Activated CD4-positive, alpha-beta T cell treated with anti-CD3 and anti-CD28 coated beads for 36 hours (primary cell): ENCODE data around the gene ECEL1. TPM values are rescaled to one million over a fixed set of nuclear protein-coding genes. Genes with fewer than 3 reads are reported as not detected.

ENCODE experiments used
- ATAC-seq: fragments of 200-7000 bp; cut with Tn5 transposase; one replicate; pipeline ENCODE4 v1.10.0; 2021; ENCODE audit warnings: mild to moderate bottlenecking, moderate library complexity
- CTCF ChIA-PET: fragments of 350-600 bp; sonication (Branson Sonifier 250); formaldehyde crosslinking; loops from one replicate; lab custom pipeline; 2021; ENCODE audit warnings: antibody characterized with exemption; lab: Charles Lee
- POLR2A ChIA-PET: fragments of 350-600 bp; sonication (Branson Sonifier 250); formaldehyde crosslinking; loops from one replicate; lab custom pipeline; 2021; ENCODE audit warnings: antibody characterized with exemption, inconsistent platforms; lab: Charles Lee
- DNase-seq: peaks from one replicate; pipeline ENCODE4 v3.0.0-alpha.2; 2020
- H3K27ac Mint-ChIP-seq: one replicate; pipeline ENCODE4 v1.8.0; 2021; ENCODE audit warnings: mixed read lengths
- H3K27me3 Mint-ChIP-seq: one replicate; pipeline ENCODE4 v1.8.0; 2021; ENCODE audit warnings: mixed read lengths
- H3K36me3 Mint-ChIP-seq: one replicate; pipeline ENCODE4 v1.8.0; 2021; ENCODE audit warnings: low read depth, mixed read lengths
- H3K4me1 Mint-ChIP-seq: one replicate; pipeline ENCODE4 v1.8.0; 2021; ENCODE audit warnings: mixed read lengths
- H3K4me3 Mint-ChIP-seq: one replicate; pipeline ENCODE4 v1.8.0; 2021; ENCODE audit warnings: mild to moderate bottlenecking, moderate library complexity, mixed read lengths
- H3K9me3 Mint-ChIP-seq: one replicate; pipeline ENCODE4 v1.8.0; 2021; ENCODE audit warnings: low read depth, mixed read lengths
- intact Hi-C, 2 experiments: fragments of 100-400 bp; cut with DNase I in 1 of 2; cut with micrococcal nuclease in 1 of 2; formaldehyde crosslinking; loops; one replicate each; pipeline versions ENCODE4 v1.14.2 to v1.15.1; 2022 to 2024; cut with DNase I, micrococcal nuclease
- total RNA-seq, 2 experiments: library from RNA; stranded (reverse); gene quantifications; one replicate each; pipeline ENCODE4 v1.2.3, GENCODE V29; 2021

Gene ECEL1
- total RNA-seq, 2 experiments from 2014 or later = 0.19 to 0.23 TPM

DNA sequence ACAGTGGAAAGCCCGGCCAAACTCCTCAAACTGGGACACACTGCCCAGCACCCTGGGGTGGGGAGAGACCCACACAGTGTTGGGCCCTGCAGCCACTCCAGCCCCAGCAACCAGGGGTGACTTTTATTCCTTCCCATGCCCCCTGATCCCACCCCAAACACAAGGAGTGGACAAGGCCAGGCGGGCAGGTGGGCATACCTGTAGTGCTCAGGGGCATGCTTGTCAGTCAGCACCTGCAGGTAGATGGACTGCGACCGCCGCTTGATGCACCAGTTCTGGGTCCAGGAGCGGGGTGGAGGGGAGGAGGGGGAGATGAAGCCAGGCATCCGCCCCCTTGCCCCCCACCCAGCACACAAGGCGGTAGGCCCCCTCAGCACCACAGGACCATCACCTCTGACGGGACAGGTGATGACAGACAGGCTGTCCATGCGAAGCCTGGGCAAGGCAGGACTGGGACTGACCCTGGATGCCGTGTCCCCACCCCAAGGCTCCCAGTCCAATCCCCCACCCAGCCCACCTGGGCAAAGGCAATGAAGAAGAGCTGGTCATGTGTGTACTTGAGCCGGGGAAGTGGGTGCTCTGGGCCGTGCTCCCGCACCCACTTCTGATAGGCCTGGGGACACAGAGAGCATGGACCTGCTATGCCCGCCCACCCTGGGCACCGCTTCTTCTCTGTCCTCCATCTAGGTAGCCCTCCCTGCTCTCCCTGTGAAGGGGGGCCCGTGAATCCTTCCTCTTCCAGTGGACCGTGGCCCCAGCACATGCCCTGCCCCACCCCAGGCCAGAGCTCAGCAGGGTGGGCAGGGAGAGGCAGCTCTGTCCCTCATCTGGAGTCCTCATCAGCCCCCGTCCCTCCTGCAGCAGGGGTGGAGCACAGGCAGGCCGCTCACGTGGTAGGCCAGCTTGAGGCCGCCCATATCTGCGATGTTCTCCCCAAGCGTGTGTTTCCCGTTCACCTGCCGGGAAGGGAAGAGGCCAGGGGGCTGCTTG is 7.1 kb downstream of the ECEL1 start:
- intact Hi-C loops = no loop called here
- ChIA-PET POLR2A (no interaction called here), CTCF (no interaction called here)
- H3K9me3 Mint-ChIP-seq = no peaks in the 10 kb centered on the region
- ATAC-seq (no peak), DNase-seq (no peak)
- peaks cover 3% of the 10 kb centered on the region for H3K4me1 Mint-ChIP-seq
- H3K4me3 Mint-ChIP-seq = no peak overlapping the region
- H3K36me3 Mint-ChIP-seq = no peaks in the 10 kb centered on the region
- H3K27me3 Mint-ChIP-seq = peaks cover 13% of the 10 kb centered on the region
- H3K27ac Mint-ChIP-seq = no peak overlapping the region

DNA sequence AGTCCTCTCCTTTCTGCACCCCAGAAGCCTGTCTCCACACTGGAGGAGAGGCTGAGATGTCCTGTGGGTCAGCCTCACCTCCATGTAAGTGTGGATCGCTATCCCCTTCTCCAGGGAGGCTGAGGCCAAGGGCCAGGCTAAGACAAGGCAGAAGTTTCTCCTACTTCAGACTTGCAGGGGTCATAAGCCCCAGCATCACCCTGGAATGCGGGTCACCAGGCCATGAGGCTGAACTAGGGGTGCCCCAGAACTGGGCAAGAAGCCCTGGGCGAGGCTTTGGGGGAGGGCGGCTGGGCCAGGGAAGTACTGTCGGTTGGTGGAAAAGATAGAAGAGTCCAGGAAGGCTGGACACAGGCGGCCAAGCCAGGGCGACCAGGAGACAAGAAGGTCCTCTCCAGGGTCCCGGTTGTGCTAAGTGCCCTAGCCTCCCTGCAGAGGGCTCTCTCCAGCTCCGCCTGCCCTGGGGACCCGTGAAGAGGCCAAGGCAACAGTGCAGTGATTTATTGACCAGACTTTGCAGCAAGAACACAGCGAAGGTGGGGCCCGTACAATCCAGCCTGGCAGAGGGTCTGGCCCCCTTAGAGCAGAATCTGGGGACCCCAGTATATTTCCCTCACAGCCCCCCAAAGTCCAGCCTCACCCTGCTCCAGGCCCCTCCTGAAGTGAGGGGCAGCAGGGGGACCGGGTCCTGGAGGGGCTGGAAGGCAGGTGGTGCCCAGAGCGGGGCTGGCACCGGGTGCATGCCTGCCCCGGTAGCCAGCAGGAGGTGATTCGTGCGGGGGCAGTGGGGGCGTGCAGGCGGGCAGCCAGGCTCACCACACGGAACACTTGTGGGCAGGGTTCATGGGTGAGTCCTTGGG is 8.1 kb downstream of the ECEL1 start:
- H3K36me3 Mint-ChIP-seq = no peaks in the 10 kb centered on the region
- H3K27ac Mint-ChIP-seq = no peak overlapping the region
- H3K9me3 Mint-ChIP-seq = no peaks in the 10 kb centered on the region
- CTCF ChIA-PET = no interaction called here
- H3K4me3 Mint-ChIP-seq = no peak overlapping the region
- no peak for ATAC-seq
- H3K4me1 Mint-ChIP-seq = no peaks in the 10 kb centered on the region
- H3K27me3 Mint-ChIP-seq = peaks cover 9% of the 10 kb centered on the region
- POLR2A ChIA-PET = no interaction called here
- no peak for DNase-seq
- intact Hi-C loops = no loop called here

DNA sequence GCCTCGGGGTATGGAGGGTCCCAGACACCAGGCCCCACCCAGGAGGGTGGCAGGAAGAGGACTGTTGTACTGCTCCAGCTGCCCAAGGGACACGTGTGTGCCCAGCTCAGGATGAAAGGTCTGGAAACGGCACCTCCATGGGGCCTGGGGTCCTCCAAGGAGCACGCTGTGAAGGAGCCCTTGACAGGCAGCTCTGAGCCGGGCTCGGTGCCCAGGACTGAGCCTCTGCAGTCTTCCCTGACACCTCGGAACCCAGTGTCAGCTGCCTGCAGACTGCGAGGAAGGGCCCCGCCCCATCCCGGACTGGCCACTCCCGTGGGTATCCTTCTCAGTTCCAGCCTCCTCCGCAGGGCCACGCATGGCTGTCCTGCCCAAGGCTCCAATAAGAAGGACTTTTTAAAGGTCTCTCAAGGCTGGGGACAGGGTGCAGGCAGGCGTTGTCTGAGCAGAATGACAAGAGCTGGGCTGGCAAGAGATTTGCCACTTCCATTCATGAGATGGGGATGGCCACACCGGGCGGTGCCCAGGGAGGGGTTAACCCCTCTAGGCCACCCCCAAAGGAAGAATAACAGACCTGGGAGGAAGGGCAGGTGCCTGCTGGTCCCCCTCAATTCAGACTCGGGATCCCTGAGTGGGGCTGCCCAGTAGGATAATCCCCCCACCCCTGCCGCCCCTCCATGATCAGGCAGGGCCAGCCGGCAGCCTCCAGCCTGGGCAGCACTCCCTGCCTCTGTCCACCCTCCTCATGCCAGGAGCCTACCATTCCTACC is 8.9 kb downstream of the ECEL1 start:
- CTCF ChIA-PET = no interaction called here
- Mint-ChIP-seq H3K36me3 (no peaks in the 10 kb centered on the region), H3K9me3 (no peaks in the 10 kb centered on the region), H3K27me3 (peaks cover 6% of the 10 kb centered on the region), H3K4me1 (no peaks in the 10 kb centered on the region), H3K27ac (no peak overlapping the region), H3K4me3 (no peak overlapping the region)
- intact Hi-C loops = no loop called here
- DNase-seq (no peak), ATAC-seq (no peak)
- POLR2A ChIA-PET = no interaction called here

DNA sequence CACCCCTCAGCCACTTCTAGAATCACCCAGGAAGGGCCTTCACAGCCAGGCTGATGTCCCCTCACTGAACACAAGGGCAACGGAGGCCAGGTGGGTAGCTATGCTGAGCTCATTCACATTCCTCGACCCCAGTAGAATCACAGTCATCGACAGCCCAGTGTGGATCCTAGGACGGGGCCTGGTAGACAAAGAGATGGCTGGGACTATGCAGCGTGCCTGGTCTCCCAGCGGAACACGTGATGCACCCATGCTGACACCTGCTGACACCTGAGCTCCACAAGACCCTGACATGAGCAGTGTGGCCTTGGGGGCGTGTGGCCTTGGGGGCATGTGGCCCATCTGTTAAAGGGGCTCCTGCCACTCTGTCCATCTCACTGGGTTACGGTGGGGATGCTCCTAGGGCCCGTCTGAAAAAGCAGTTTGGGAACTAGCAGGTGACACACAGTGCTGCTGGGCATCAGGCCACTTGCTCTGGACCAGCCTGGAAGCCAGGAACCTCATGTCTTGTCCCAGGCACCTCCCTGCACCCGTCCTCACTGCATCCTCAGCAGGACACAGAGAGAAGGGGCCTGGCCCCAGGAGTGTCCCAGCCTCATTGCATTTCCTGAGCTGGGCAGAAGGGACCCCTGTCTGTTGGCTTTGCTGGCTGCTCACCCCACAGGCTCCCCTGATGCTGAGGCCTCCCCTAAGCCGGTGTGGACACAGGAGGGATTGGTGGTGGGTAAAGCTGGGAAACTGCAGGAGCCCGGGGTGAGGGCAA is 9.7 kb downstream of the ECEL1 start:
- no peak overlapping the region for H3K27ac Mint-ChIP-seq
- ChIA-PET CTCF (no interaction called here), POLR2A (no interaction called here)
- ATAC-seq (no peak), DNase-seq (no peak)
- intact Hi-C loops = no loop called here
- H3K4me3 Mint-ChIP-seq = no peak overlapping the region
- H3K4me1 Mint-ChIP-seq = no peaks in the 10 kb centered on the region
- H3K27me3 Mint-ChIP-seq = peaks cover 6% of the 10 kb centered on the region
- H3K36me3 Mint-ChIP-seq = no peaks in the 10 kb centered on the region
- H3K9me3 Mint-ChIP-seq = peaks cover under 1% of the 10 kb centered on the region

DNA sequence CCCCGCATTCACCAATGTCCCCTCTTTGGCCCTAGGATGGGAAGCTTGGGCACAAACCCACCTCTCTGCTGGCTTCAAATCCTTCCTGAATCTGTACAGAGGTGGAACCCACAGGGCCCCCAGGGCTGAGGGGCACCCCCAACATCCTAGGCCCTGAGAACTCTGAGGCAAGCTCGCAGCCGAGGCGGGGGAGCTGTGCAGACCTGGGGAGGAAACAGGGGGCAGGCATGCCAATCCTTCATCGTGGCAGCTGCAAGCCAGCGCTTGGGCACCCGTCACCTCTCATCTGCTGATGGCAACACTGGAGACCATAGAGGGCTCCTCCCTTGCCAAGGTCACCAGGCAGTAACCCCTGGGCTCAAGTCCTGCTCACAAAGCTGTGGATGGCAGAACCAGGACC is 10.8 kb downstream of the ECEL1 start:
- intact Hi-C loops = no loop called here
- ATAC-seq = no peak
- CTCF ChIA-PET = interaction anchor here (0.6 kb wide), 3 partner anchors 208 to 627 kb away, joined by 3 read pairs; no protein-coding TSS in a partner anchor
- Mint-ChIP-seq H3K36me3 (no peaks in the 10 kb centered on the region), H3K9me3 (peaks cover 10% of the 10 kb centered on the region), H3K27me3 (peaks cover 16% of the 10 kb centered on the region), H3K4me3 (no peak overlapping the region), H3K4me1 (no peaks in the 10 kb centered on the region), H3K27ac (no peak overlapping the region)
- no peak for DNase-seq
- POLR2A ChIA-PET = no interaction called here

DNA sequence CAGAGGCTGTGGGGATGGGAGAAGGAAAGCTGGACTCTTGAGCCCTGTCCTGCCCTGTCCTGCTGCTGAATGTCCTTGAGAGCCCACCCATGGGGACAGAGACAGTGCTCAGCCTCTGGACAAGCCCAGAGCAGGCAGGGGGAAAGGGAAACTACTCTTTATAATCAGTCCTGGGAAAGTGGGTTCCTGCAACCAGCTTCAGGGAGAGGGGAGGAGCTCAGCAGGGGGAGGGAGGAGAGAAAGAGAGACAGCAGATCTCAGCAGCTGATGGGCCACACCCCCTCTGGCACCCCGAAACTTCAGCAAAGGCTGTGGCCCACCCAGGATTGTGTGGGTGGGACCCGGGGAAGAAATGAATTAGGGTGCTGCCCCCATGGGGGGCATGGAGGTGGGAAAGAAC is 11.6 kb downstream of the ECEL1 start:
- CTCF ChIA-PET = interaction anchor here (0.8 to 0.9 kb wide), 2 partner anchors 9 to 35 kb away, joined by 4 to 5 read pairs; no protein-coding TSS in a partner anchor
- intact Hi-C loops = no loop called here

DNA sequence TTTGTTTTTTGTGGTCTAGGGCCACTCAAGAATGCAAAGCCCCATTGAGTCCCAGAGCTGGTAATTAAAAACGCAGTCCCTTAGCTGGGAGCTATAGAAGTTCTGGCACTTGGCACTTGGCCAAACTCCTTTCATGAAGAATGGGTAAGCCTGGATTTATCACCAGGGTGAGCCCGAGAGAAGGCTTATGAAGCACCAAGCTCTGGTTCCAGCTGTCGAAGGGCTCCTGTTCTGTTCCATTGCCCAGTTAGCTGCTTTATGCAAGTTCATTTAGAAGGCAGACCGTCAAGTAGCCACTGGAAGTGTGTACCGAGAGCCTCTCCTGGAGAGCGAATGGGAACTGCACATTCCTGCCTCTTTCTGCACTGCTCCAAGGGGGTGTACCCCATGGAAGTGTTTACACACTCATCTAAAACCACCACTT is 14.2 kb downstream of the ECEL1 start:
- intact Hi-C loops = no loop called here
- Mint-ChIP-seq H3K9me3 (peaks cover 13% of the 10 kb centered on the region), H3K36me3 (no peaks in the 10 kb centered on the region), H3K4me1 (no peaks in the 10 kb centered on the region), H3K4me3 (no peak overlapping the region), H3K27me3 (peaks cover 28% of the 10 kb centered on the region), H3K27ac (no peak overlapping the region)
- ChIA-PET CTCF (no interaction called here), POLR2A (no interaction called here)
- ATAC-seq (no peak), DNase-seq (no peak)

More for the DNA sequence above, 11.6 kb downstream of the ECEL1 start:
- peaks cover 13% of the 10 kb centered on the region for H3K9me3 Mint-ChIP-seq
- DNase-seq = no peak
- H3K4me1 Mint-ChIP-seq = no peaks in the 10 kb centered on the region
- H3K27me3 Mint-ChIP-seq = peaks cover 21% of the 10 kb centered on the region
- ATAC-seq = no peak
- H3K4me3 Mint-ChIP-seq = no peak overlapping the region
- H3K36me3 Mint-ChIP-seq = no peaks in the 10 kb centered on the region
- no peak overlapping the region for H3K27ac Mint-ChIP-seq
- POLR2A ChIA-PET = no interaction called here

DNA sequence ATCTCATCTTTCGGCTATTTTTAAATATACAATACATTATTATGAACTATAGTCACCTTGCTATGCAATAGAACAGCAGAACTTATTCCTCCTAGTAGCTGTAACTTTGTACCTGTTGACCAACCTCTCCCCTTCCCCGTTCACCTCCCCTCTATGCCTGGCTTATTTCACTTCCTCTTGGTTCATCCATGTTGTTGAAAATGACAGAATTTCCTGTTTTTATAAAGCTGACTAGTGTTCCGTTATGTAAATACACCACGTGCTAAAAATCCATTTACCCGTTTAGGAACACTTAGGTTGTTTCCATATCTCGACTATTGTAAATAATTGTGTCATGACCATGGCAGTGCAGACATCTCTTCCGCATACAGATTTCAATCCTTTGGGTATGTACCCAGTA is 21.4 kb downstream of the ECEL1 start:
- Mint-ChIP-seq H3K27me3 (peaks cover 7% of the 10 kb centered on the region), H3K4me3 (no peak overlapping the region), H3K9me3 (no peaks in the 10 kb centered on the region), H3K36me3 (no peaks in the 10 kb centered on the region), H3K27ac (no peak overlapping the region), H3K4me1 (no peaks in the 10 kb centered on the region)
- intact Hi-C loops = no loop called here
- no peak for ATAC-seq
- ChIA-PET CTCF (no interaction called here), POLR2A (no interaction called here)
- DNase-seq = no peak

DNA sequence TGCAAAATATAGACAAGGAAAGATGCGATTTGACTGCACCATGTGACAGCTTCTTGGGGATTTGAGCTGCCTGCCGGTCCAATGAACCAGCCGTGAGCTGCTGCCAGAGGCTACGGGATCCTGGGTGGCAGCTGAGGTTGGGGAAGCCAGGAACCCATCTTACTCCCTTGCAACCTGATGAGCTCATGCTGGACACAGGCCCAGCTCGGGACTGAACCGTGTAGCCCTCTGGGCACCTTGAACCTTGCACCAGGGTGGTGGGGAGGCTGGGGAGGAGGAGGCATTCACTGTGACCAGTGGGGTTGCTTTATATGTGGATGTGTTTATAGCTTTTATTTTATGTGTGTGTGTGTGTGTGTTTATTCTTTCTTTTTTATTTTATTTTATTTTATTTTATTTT is 22.6 kb downstream of the ECEL1 start:
- ATAC-seq (no peak), DNase-seq (no peak)
- intact Hi-C loops = no loop called here
- Mint-ChIP-seq H3K4me1 (no peaks in the 10 kb centered on the region), H3K27me3 (peaks cover 5% of the 10 kb centered on the region), H3K9me3 (no peaks in the 10 kb centered on the region), H3K4me3 (no peak overlapping the region), H3K27ac (no peak overlapping the region), H3K36me3 (no peaks in the 10 kb centered on the region)
- CTCF ChIA-PET = interaction anchor here (0.6 to 0.7 kb wide), 3 partner anchors 57 to 291 kb away, joined by 3 to 4 read pairs (median 3); no protein-coding TSS in a partner anchor
- POLR2A ChIA-PET = interaction anchor here (0.7 kb wide), 1 partner anchor 1390 kb away, joined by 4 read pairs; no protein-coding TSS in a partner anchor

DNA sequence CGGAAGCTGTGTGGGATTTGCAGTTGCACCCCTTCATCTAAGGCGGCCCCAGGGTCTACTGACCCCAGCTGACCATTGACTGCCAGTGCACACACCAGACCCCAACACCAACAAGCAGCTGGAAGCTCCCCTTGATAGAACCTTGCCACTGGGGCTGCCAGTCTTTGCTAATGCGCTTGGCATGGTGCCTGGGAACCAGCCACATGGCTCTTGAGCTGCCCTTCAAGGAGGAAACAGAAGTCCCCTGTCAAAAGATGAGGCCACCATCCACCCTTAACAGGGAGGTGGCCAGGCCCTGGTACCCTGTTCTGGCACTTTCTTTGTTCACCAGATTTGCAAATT is 23.1 kb downstream of the ECEL1 start:
- CTCF ChIA-PET = interaction anchor here (0.6 to 1.1 kb wide), 4 partner anchors 58 to 290 kb away, joined by 3 to 4 read pairs (median 3); no protein-coding TSS in a partner anchor
- no peak for ATAC-seq
- no peaks in the 10 kb centered on the region for H3K9me3 Mint-ChIP-seq
- peaks cover 7% of the 10 kb centered on the region for H3K27me3 Mint-ChIP-seq
- no peak overlapping the region for H3K27ac Mint-ChIP-seq
- no peak overlapping the region for H3K4me3 Mint-ChIP-seq
- intact Hi-C loops = no loop called here
- no peaks in the 10 kb centered on the region for H3K4me1 Mint-ChIP-seq
- no peak for DNase-seq
- POLR2A ChIA-PET = no interaction called here
- no peaks in the 10 kb centered on the region for H3K36me3 Mint-ChIP-seq
